ENCODE data around the gene ATP2B3. TPM values are rescaled to one million over a fixed set of nuclear protein-coding genes. Genes with fewer than 3 reads are reported as not detected.

Gene ATP2B3
- polyA plus RNA-seq, 3 donors, result 0.01 TPM; not detected in 2

- H3K4me2 ChIP-seq (replicated peaks; ENCODE audit: extremely low read depth, low read length, poor library complexity, severe bottlenecking), result no peak overlapping the region
- H3K9me3 Mint-ChIP-seq, result peaks cover 0 to 2% (median 0%) of the 10 kb centered on the region in 7 donors
- intact Hi-C loops (cut with micrococcal nuclease), result loop anchor here in 1 of 2 donors (10.0 kb wide), 1 partner anchor 522 kb away; no protein-coding TSS in a partner anchor
These were observed 40.6 kb upstream of the ATP2B3 start for GRCh38 chrX:153476666-153477363.

GRCh38 chrX:153477364-153477857 lies 40.0 kb upstream of the ATP2B3 start:
- WGBS (ENCODE audit: insufficient coverage), result 89% methylated on average over 6 of the region's 11 CpGs
- no peak overlapping the region for H3K27ac Mint-ChIP-seq
- H3K79me2 ChIP-seq (ENCODE audit: insufficient read depth, low read length), result no peaks in the 10 kb centered on the region
- intact Hi-C loops (cut with micrococcal nuclease), result loop anchor here in 1 of 2 donors (10.0 kb wide), 1 partner anchor 523 kb away; no protein-coding TSS in a partner anchor
- H3K27me3 Mint-ChIP-seq (ENCODE audit: low read depth in 3 of 3), result peaks cover 10 to 26% (median 24%) of the 10 kb centered on the region in 3 donors
- no peak for DNase-seq
- H3K4me1 ChIP-seq (ENCODE audit: control insufficient read depth in 1 of 2, insufficient read depth in 2 of 2, low read length in 2 of 2), result peaks cover 6 to 7% of the 10 kb centered on the region in 2 donors
- H3K4me3 ChIP-seq (replicated peaks in 1 of 3; ENCODE audit: low read depth in 2 of 3, low read length in 3 of 3), result no peak overlapping the region
- H3K27ac ChIP-seq (ENCODE audit: low read depth in 1 of 2, low read length in 2 of 2), result no peak overlapping the region
- no peaks in the 10 kb centered on the region for H4K20me1 ChIP-seq (ENCODE audit: insufficient read depth, low read length)
- H3K9me3 ChIP-seq (replicated peaks in 1 of 2; ENCODE audit: control insufficient read depth in 1 of 2, insufficient read depth in 1 of 2, low read length in 2 of 2), result no peaks in the 10 kb centered on the region
- no peak overlapping the region for H3K4me2 ChIP-seq (replicated peaks; ENCODE audit: extremely low read depth, low read length, poor library complexity, severe bottlenecking)
- H2AFZ ChIP-seq (ENCODE audit: insufficient read depth, low read depth, low read length, poor library complexity, severe bottlenecking), result no peak overlapping the region
- no peak overlapping the region for H3K9ac ChIP-seq (ENCODE audit: insufficient read depth, low read length, poor library complexity, severe bottlenecking)
- peaks cover 0 to 2% (median 0%) of the 10 kb centered on the region in 7 donors for H3K9me3 Mint-ChIP-seq
- TF ChIP-seq CTCF (IDR thresholded peaks at IDR 0.05), result no peak
- H3K27me3 ChIP-seq (ENCODE audit: control insufficient read depth in 2 of 2, insufficient read depth in 2 of 2, low read length in 2 of 2), result peaks cover 0 to 8% of the 10 kb centered on the region in 2 donors
- peaks cover 3% of the 10 kb centered on the region for H3K4me1 Mint-ChIP-seq
- no peaks in the 10 kb centered on the region for H3K36me3 Mint-ChIP-seq
- H3K36me3 ChIP-seq (replicated peaks in 1 of 2; ENCODE audit: control insufficient read depth in 1 of 2, insufficient read depth in 2 of 2, low read length in 2 of 2), result no peaks in the 10 kb centered on the region
- no peak overlapping the region for H3K4me3 Mint-ChIP-seq

More at GRCh38 chrX:153476666-153477363, 40.6 kb upstream of the ATP2B3 start:
- Mint-ChIP-seq H3K4me1 (peaks cover 3% of the 10 kb centered on the region), H3K36me3 (no peaks in the 10 kb centered on the region), H3K27me3 (ENCODE audit: low read depth in 3 of 3) (peaks cover 10 to 25% (median 24%) of the 10 kb centered on the region in 3 donors), H3K27ac (no peak overlapping the region), H3K4me3 (no peak overlapping the region)
- H3K4me3 ChIP-seq (replicated peaks in 1 of 3; ENCODE audit: low read depth in 2 of 3, low read length in 3 of 3), result no peak overlapping the region
- peaks cover 0 to 8% of the 10 kb centered on the region in 2 donors for H3K27me3 ChIP-seq (ENCODE audit: control insufficient read depth in 2 of 2, insufficient read depth in 2 of 2, low read length in 2 of 2)
- DNase-seq, result no peak
- H4K20me1 ChIP-seq (ENCODE audit: insufficient read depth, low read length), result no peaks in the 10 kb centered on the region
- H3K36me3 ChIP-seq (replicated peaks in 1 of 2; ENCODE audit: control insufficient read depth in 1 of 2, insufficient read depth in 2 of 2, low read length in 2 of 2), result no peaks in the 10 kb centered on the region
- no peaks in the 10 kb centered on the region for H3K79me2 ChIP-seq (ENCODE audit: insufficient read depth, low read length)
- H3K9ac ChIP-seq (ENCODE audit: insufficient read depth, low read length, poor library complexity, severe bottlenecking), result no peak overlapping the region
- H3K9me3 ChIP-seq (replicated peaks in 1 of 2; ENCODE audit: control insufficient read depth in 1 of 2, insufficient read depth in 1 of 2, low read length in 2 of 2), result no peaks in the 10 kb centered on the region
- peaks cover 6 to 7% of the 10 kb centered on the region in 2 donors for H3K4me1 ChIP-seq (ENCODE audit: control insufficient read depth in 1 of 2, insufficient read depth in 2 of 2, low read length in 2 of 2)
- no peak overlapping the region for H2AFZ ChIP-seq (ENCODE audit: insufficient read depth, low read depth, low read length, poor library complexity, severe bottlenecking)
- WGBS (ENCODE audit: insufficient coverage), result 90% methylated on average over 6 of the region's 16 CpGs
- TF ChIP-seq CTCF (IDR thresholded peaks at IDR 0.05), result no peak
- no peak overlapping the region for H3K27ac ChIP-seq (ENCODE audit: low read depth in 1 of 2, low read length in 2 of 2)

All from CD14-positive monocyte (primary cell).